ENCODE results near the gene UBA7.

Gene UBA7, protein sequence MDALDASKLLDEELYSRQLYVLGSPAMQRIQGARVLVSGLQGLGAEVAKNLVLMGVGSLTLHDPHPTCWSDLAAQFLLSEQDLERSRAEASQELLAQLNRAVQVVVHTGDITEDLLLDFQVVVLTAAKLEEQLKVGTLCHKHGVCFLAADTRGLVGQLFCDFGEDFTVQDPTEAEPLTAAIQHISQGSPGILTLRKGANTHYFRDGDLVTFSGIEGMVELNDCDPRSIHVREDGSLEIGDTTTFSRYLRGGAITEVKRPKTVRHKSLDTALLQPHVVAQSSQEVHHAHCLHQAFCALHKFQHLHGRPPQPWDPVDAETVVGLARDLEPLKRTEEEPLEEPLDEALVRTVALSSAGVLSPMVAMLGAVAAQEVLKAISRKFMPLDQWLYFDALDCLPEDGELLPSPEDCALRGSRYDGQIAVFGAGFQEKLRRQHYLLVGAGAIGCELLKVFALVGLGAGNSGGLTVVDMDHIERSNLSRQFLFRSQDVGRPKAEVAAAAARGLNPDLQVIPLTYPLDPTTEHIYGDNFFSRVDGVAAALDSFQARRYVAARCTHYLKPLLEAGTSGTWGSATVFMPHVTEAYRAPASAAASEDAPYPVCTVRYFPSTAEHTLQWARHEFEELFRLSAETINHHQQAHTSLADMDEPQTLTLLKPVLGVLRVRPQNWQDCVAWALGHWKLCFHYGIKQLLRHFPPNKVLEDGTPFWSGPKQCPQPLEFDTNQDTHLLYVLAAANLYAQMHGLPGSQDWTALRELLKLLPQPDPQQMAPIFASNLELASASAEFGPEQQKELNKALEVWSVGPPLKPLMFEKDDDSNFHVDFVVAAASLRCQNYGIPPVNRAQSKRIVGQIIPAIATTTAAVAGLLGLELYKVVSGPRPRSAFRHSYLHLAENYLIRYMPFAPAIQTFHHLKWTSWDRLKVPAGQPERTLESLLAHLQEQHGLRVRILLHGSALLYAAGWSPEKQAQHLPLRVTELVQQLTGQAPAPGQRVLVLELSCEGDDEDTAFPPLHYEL

DNA sequence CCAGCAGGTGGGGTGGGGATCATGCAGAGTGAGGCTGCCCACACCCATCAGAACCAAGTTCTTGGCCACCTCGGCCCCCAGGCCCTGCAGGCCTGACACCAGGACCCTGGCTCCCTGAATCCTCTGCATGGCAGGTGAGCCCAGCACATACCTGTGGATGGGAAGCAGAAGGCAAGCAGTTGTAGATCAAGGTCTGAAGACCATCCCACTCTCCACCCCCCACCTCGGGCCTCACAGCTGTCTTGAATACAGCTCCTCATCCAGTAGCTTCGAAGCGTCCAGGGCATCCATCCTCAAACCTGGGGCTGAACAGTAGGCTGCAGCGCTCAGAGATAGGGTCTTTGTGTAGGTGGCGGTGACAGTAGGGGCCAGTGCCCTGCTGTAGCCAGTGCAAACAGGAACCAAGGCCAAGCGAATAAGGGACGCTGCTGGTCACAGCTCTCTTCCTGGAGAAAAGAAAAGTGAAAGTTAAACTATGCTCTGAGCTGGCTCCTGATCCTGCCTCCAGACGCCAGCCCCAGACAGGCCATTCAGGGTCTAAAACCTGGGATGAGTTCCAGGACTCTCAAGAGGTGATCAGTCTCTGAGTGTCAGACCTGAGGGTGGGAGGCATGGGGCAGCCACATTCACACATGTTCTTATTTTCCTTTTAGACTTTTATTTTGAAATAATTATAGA, at the start of gene UBA7:
Gene UBA7 (minus strand): TSS at position 457 of the 678 bp plus-strand sequence. CDS start 166 bp downstream, at position 291.
- H3K4me3 Mint-ChIP-seq = peak within 1 kb of the TSS; percentile 96
- peak; percentile 91 for ATAC-seq (ENCODE audit: low read depth)
- H3K27me3 Mint-ChIP-seq = no peaks in the 10 kb centered on the region

DNA sequence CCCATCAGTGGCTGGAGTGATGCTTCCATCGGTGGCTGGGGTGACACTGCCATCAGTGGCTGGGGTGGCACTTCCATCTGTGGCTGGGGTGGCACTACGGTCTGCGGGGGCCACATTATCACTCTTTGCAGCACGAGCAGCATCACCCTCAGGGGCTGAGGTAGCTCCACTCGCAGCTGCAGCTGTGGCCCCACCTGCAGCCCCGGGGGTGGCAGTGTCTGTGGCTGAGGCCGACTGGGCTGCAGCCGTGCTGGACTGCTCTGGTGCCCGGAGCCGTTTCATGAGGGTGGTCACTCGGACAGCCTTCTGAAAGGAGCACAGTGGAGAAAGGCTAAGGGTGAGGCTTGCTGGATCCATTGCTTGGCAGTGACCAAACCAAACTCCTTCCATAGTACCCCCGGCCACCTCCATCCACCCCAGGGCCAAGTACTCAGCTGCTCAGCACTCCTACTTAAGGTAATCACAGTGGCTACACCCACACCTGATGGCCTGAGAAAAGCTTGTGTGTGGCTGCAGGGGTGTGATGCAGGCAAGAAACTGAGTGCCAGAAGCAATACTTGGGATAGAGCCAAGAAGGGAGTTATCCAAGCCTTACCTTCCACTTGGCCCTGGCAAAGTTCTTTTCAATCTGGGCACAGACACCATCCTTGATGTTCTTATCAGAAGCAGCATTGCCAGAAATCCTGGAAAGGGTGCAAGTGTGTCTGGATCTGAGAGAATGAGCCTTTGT, 46.0 kb upstream of the UBA7 start:
- H3K4me3 Mint-ChIP-seq = no peak overlapping the region
- H3K4me1 Mint-ChIP-seq = peaks cover 12% of the 10 kb centered on the region
- no peaks in the 10 kb centered on the region for H3K36me3 Mint-ChIP-seq
- H3K9me3 Mint-ChIP-seq = no peaks in the 10 kb centered on the region
- peaks cover 6% of the 10 kb centered on the region for H3K27me3 Mint-ChIP-seq
- H3K27ac Mint-ChIP-seq = no peak overlapping the region
- no peak for ATAC-seq (ENCODE audit: low read depth)
- no peak for DNase-seq (ENCODE audit: low spot score in 2 of 2)

More for the DNA sequence above, at the start of gene UBA7:
- peaks cover 13% of the 10 kb centered on the region for H3K36me3 Mint-ChIP-seq
- H3K4me1 Mint-ChIP-seq = peaks cover 30% of the 10 kb centered on the region
- peak within 1 kb of the TSS; percentile 91 for H3K27ac Mint-ChIP-seq
- no peaks in the 10 kb centered on the region for H3K9me3 Mint-ChIP-seq
- no peak for DNase-seq (ENCODE audit: low spot score in 2 of 2)

DNA sequence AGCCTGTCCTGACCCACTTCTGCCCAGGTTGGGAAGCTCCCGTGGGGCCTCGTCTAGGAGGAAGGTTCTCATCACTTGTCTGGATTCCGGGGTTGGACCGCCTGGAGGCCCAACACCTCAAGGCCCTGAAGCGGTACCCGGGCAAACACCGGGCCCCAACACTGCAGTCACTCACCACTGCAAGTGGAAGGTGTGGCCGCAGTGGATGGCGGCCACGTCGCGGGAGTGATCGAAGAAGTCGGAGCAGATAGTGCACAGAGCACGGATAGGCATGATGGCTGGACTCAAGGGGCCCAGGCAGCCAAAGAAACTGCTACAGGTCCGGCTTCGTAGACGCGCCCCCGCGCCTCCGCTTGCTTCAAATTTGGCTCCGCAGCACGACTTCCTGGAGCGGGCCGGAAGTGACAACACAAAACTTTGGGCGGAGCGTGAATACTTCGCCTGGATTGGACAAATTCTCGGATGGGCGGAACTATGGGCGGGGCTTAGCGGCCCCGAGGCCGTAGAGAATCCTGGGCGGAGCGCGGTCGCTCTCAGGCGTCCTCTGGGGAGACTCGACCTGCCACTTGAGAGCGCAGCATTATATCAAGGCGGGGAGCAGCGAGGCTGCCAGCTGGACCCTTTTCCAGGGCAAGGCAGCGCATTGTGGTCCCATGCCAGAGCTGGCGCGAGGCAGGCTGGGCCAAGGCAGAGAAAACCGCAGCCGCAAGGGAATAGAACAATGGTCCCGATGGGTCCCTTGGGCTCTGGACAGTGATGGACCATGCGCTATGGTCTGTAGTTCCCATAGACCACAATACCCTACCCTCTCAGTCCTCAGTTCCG, 42.6 kb upstream of the UBA7 start, which contains the start of gene TRAIP:
Gene TRAIP (minus strand): TSS at position 384 of the 825 bp plus-strand sequence. CDS start 111 bp downstream, at position 273.
- peaks cover 12% of the 10 kb centered on the region for H3K4me1 Mint-ChIP-seq
- peak within 1 kb of the TSS; percentile 61 for H3K27ac Mint-ChIP-seq

DNA sequence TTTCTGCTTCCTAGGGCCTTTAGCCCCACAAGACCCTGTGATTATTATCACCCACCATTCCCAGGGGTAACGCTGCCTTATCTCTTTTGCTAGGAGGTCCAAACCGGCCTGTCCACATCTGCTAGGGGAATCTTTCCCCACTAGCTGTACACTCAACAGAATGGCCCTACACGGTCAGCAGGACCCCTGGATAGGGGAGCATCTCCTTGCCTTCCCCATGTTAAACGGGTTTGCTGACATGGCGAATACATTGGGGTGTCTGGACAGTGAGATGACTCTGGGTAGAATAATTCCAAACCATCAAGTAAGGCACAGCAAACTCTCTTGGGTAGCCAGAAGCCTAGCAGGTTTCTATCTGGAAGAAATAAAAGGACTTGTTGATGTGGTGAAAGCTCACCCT, 41.9 kb upstream of the UBA7 start:
- no peaks in the 10 kb centered on the region for H3K27me3 Mint-ChIP-seq
- peak overlapping the region; percentile 61 for H3K27ac Mint-ChIP-seq
- H3K4me1 Mint-ChIP-seq = peaks cover 12% of the 10 kb centered on the region
- H3K4me3 Mint-ChIP-seq = peak overlapping the region; percentile 85
- no peak for ATAC-seq (ENCODE audit: low read depth)
- no peaks in the 10 kb centered on the region for H3K9me3 Mint-ChIP-seq
- no peaks in the 10 kb centered on the region for H3K36me3 Mint-ChIP-seq
- DNase-seq (ENCODE audit: low spot score in 2 of 2) = no peak

More for the DNA sequence above, 42.6 kb upstream of the UBA7 start, which contains the start of gene TRAIP:
- ATAC-seq (ENCODE audit: low read depth) (peak; percentile 99), DNase-seq (ENCODE audit: low spot score in 2 of 2) (peak; percentile 96 to 98)
- Mint-ChIP-seq H3K36me3 (no peaks in the 10 kb centered on the region), H3K4me3 (peak within 1 kb of the TSS; percentile 85), H3K27me3 (no peaks in the 10 kb centered on the region), H3K9me3 (no peaks in the 10 kb centered on the region)

DNA sequence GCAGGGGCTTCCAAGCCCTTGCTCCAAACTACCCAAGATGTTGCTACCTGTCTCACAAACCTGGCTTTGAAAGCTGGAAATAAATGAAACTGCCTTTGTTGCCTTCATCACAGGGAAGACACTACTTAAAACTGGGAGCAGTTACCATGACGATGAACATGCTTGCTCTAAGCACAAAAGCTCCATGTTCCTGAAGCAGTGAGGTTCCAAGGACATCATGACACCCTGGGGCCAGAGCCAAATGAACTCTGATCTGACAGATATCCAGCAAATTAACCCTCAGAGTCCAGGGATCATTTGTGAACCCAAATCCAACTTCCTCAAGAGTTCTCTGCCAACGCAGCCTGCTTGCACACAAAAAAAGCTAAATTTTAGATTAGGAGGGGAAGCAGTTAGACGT, 31.9 kb upstream of the UBA7 start:
- no peaks in the 10 kb centered on the region for H3K9me3 Mint-ChIP-seq
- H3K27ac Mint-ChIP-seq = no peak overlapping the region
- ATAC-seq (ENCODE audit: low read depth) (no peak), DNase-seq (ENCODE audit: low spot score in 2 of 2) (no peak)
- peaks cover 3% of the 10 kb centered on the region for H3K36me3 Mint-ChIP-seq
- H3K4me1 Mint-ChIP-seq = peaks cover 3% of the 10 kb centered on the region
- no peaks in the 10 kb centered on the region for H3K27me3 Mint-ChIP-seq
- H3K4me3 Mint-ChIP-seq = no peak overlapping the region

DNA sequence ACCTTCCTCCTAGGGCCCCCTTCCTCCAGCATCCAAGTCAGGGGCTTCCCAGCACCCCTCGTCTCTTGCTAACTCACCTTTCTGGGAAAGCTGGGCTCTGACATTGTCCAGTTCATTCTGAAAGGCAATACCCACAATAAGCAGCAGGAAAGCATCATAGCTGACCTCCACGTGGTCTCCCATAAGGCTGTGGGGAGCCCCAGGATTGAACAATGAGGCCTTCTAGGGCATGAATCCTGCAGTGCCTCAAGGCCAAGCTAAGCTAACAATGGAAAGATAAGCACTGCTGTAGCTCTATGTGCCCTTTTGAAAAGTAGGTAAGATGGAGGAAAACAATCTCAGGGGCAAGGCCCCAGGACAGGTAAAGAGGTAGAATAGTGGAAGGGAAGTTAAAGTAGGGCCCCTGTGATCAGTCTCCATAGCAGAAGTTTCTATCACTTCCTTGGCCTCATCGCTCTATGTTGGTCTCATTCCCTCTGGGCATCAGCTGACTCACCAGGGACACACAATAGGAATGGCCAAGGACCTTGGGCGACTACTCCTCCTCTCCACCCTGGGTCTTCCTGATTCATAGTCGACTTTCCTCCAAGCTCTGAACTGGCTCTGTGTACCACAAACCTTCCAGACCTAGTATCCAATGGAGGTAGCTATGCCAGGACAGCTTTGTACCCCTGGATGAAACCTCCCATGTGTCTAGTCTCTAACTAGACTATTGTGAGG, 30.9 kb upstream of the UBA7 start:
- Mint-ChIP-seq H3K9me3 (no peaks in the 10 kb centered on the region), H3K4me3 (no peak overlapping the region), H3K4me1 (peaks cover 3% of the 10 kb centered on the region), H3K36me3 (peaks cover 3% of the 10 kb centered on the region), H3K27me3 (no peaks in the 10 kb centered on the region), H3K27ac (no peak overlapping the region)
- no peak for ATAC-seq (ENCODE audit: low read depth)
- DNase-seq (ENCODE audit: low spot score in 2 of 2) = no peak

- peaks cover 3% of the 10 kb centered on the region for H3K36me3 Mint-ChIP-seq
- no peaks in the 10 kb centered on the region for H3K9me3 Mint-ChIP-seq
These were observed 29.2 kb upstream of the UBA7 start for GRCh38 chr3:49842843-49843517.

GRCh38 chr3:49841806-49842205, 28.1 kb upstream of the UBA7 start:
- Mint-ChIP-seq H3K27me3 (no peaks in the 10 kb centered on the region), H3K36me3 (no peaks in the 10 kb centered on the region), H3K4me3 (no peak overlapping the region), H3K4me1 (peaks cover 8% of the 10 kb centered on the region), H3K9me3 (no peaks in the 10 kb centered on the region), H3K27ac (no peak overlapping the region)
- DNase-seq (ENCODE audit: low spot score in 2 of 2) (no peak), ATAC-seq (ENCODE audit: low read depth) (no peak)

More at GRCh38 chr3:49842843-49843517, 29.2 kb upstream of the UBA7 start:
- no peak for DNase-seq (ENCODE audit: low spot score in 2 of 2)
- no peak overlapping the region for H3K27ac Mint-ChIP-seq
- ATAC-seq (ENCODE audit: low read depth) = no peak
- no peak overlapping the region for H3K4me3 Mint-ChIP-seq
- H3K4me1 Mint-ChIP-seq = peaks cover 8% of the 10 kb centered on the region
- no peaks in the 10 kb centered on the region for H3K27me3 Mint-ChIP-seq

GRCh38 chr3:49841126-49841696, 27.5 kb upstream of the UBA7 start:
- Mint-ChIP-seq H3K4me3 (no peak overlapping the region), H3K4me1 (peaks cover 8% of the 10 kb centered on the region), H3K36me3 (no peaks in the 10 kb centered on the region), H3K27me3 (no peaks in the 10 kb centered on the region), H3K9me3 (no peaks in the 10 kb centered on the region), H3K27ac (no peak overlapping the region)
- no peak for ATAC-seq (ENCODE audit: low read depth)
- no peak for DNase-seq (ENCODE audit: low spot score in 2 of 2)

DNA sequence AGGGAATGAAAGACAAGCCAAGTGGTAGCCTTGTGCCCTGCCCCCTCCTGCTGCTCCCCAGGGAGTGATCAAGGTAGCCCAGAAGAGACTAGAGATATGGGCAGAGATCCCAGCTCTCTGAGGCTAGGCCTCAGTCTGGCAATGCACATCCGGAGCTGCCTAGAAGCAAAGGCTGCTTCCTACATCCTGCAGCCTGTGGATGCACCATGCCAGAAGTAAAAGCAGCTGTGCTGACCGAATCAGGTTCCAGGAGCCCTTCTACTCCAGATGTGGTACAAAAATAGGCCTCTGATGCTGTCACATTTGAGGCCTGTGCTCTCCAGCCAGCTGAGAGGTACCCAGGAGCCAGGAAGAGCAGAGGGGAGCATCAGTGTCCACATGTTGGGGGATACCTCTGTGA, 26.6 kb upstream of the UBA7 start:
- no peaks in the 10 kb centered on the region for H3K27me3 Mint-ChIP-seq
- H3K9me3 Mint-ChIP-seq = no peaks in the 10 kb centered on the region
- H3K4me3 Mint-ChIP-seq = no peak overlapping the region
- no peak overlapping the region for H3K27ac Mint-ChIP-seq
- ATAC-seq (ENCODE audit: low read depth) (no peak), DNase-seq (ENCODE audit: low spot score in 2 of 2) (no peak)
- no peaks in the 10 kb centered on the region for H3K36me3 Mint-ChIP-seq
- H3K4me1 Mint-ChIP-seq = peaks cover 8% of the 10 kb centered on the region

DNA sequence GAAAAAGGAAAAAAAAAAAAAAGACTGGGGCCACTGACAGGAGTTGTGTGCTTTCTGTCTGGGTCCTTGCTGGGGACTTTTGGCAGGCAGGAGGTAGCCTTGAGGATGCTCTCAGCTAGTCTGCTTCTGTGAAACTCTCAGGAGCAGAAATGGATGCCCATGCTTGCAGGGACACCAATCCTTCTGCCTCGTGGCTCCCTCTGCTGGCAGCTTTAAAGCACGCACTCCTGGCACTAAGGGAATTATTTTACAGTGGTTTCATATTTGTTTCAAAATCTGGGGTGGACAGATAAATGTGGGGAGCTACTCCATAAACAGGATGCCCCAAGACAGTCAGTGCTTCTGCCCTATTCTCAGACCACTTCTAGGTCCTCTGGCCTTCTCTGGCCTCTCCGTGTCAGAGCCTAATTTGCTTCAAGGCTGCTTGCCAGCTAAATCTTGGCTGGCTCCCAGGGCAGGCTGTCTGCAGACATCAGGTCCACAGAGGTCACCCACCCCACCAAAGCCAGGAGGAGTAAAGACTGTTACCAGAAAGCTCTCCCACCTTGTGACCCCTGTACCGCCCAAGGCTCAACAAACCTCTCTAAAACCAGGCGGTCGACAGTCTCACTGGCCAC, 25.5 kb upstream of the UBA7 start:
- H3K27ac Mint-ChIP-seq = no peak overlapping the region
- peak; percentile 84 to 85 for DNase-seq (ENCODE audit: low spot score in 2 of 2)
- H3K4me1 Mint-ChIP-seq = peaks cover 8% of the 10 kb centered on the region
- ATAC-seq (ENCODE audit: low read depth) = peak; percentile 99
- H3K4me3 Mint-ChIP-seq = no peak overlapping the region
- H3K27me3 Mint-ChIP-seq = no peaks in the 10 kb centered on the region
- peaks cover 2% of the 10 kb centered on the region for H3K36me3 Mint-ChIP-seq
- no peaks in the 10 kb centered on the region for H3K9me3 Mint-ChIP-seq

Measured in memory B cell (primary cell).